Common myeloid progenitor, CD34-positive (primary cell): ENCODE measurements around the gene THOP1.

Source experiments
- CTCF ChIA-PET: fragments of 350-600 bp; sonication (Branson Sonifier 250); formaldehyde crosslinking; loops from one replicate; lab custom pipeline; 2021; ENCODE audit warnings: antibody characterized with exemption; lab: Charles Lee
- POLR2A ChIA-PET: fragments of 350-600 bp; sonication (Branson Sonifier 250); formaldehyde crosslinking; loops from one replicate; lab custom pipeline; 2021; ENCODE audit warnings: antibody characterized with exemption; lab: Charles Lee
- DNase-seq, 3 donors: peaks; one replicate each; pipeline versions ENCODE4 v3.0.0 to v3.0.0-alpha.2; 2013
- H3K27ac ChIP-seq, 2 experiments: 1 replicate in 1 of 2; 2 replicates in 1 of 2; pipeline ENCODE4 v1.7.0; 2013; ENCODE audit warnings: inconsistent platforms in 2 of 2, low read length in 2 of 2, mild to moderate bottlenecking in 2 of 2, low read depth in 1 of 2, moderate library complexity in 1 of 2; ENCODE audit not compliant: severe bottlenecking in 2 of 2, insufficient read depth in 1 of 2, poor library complexity in 1 of 2
- H3K27me3 ChIP-seq, 5 experiments: replicated peaks in 2 of 5; 1 replicate in 3 of 5; 2 replicates in 2 of 5; pipeline versions ENCODE4 v1.6.1 to v1.7.0; 2013; ENCODE audit warnings: low read length in 4 of 5, mild to moderate bottlenecking in 2 of 5, moderate library complexity in 2 of 5, inconsistent platforms in 1 of 5; ENCODE audit not compliant: insufficient read depth in 5 of 5, control insufficient read depth in 4 of 5
- H3K36me3 ChIP-seq, 4 experiments: 1 replicate in 2 of 4; 2 replicates in 2 of 4; pipeline versions ENCODE4 v1.6.1 to v1.7.0; 2013; ENCODE audit warnings: low read length in 3 of 4, control low read depth in 1 of 4, mild to moderate bottlenecking in 1 of 4; ENCODE audit not compliant: control insufficient read depth in 4 of 4, insufficient read depth in 4 of 4
- H3K4me1 ChIP-seq, 4 experiments: 1 replicate in 3 of 4; 2 replicates in 1 of 4; pipeline versions ENCODE4 v1.6.1 to v1.7.1; 2013; ENCODE audit warnings: low read length in 3 of 4, mild to moderate bottlenecking in 3 of 4, control low read depth in 1 of 4, inconsistent platforms in 1 of 4, moderate library complexity in 1 of 4; ENCODE audit not compliant: control insufficient read depth in 4 of 4, insufficient read depth in 4 of 4; ENCODE audit errors: control extremely low read depth in 1 of 4
- H3K4me3 ChIP-seq, 7 experiments: 1 replicate in 4 of 7; 2 replicates in 3 of 7; pipeline versions ENCODE4 v1.5.1 to v1.7.0; 2013; ENCODE audit warnings: mild to moderate bottlenecking in 7 of 7, low read length in 6 of 7, moderate library complexity in 6 of 7, inconsistent platforms in 2 of 7, low read depth in 2 of 7, control low read depth in 1 of 7; ENCODE audit not compliant: insufficient read depth in 4 of 7, control insufficient read depth in 1 of 7; ENCODE audit errors: extremely low read depth in 1 of 7
- H3K9me3 ChIP-seq, 5 experiments: 1 replicate in 4 of 5; 2 replicates in 1 of 5; pipeline versions ENCODE4 v1.6.1 to v1.7.1; 2013; ENCODE audit warnings: low read length in 4 of 5, mild to moderate bottlenecking in 2 of 5, inconsistent platforms in 1 of 5, low read depth in 1 of 5, moderate library complexity in 1 of 5; ENCODE audit not compliant: control insufficient read depth in 4 of 5, insufficient read depth in 2 of 5; ENCODE audit errors: control extremely low read depth in 1 of 5
- WGBS: methylation state at CpG from one replicate; pipeline ENCODE4 v1.1.5; 2013; ENCODE audit not compliant: insufficient coverage; 5-methylcytosine and 5-hydroxymethylcytosine counted together

THOP1 gene

GRCh38 chr19:2824129-2824528, 38.8 kb downstream of the THOP1 start:
- 93% methylated on average over 6 of the region's 8 CpGs for whole genome bisulfite sequencing
- Histone ChIP-seq H3K27me3 (no peaks in the 10 kb centered on the region), H3K4me1 (peaks cover 0 to 8% (median 4%) of the 10 kb centered on the region in 4 experiments), H3K36me3 (peaks cover 10 to 52% (median 35%) of the 10 kb centered on the region in 4 experiments), H3K4me3 (no peak overlapping the region), H3K9me3 (peaks cover 7 to 35% (median 27%) of the 10 kb centered on the region in 5 experiments), H3K27ac (no peak overlapping the region)
- ChIA-PET CTCF (interaction anchor here (1.0 to 2.8 kb wide), 3 partner anchors 11 to 126 kb away, joined by 3 to 12 read pairs (median 4); no protein-coding TSS in a partner anchor), POLR2A (no interaction called here)
- no peak for DNase-seq

GRCh38 chr19:2827022-2827421, 41.7 kb downstream of the THOP1 start:
- ChIA-PET CTCF (no interaction called here), POLR2A (no interaction called here)
- Histone ChIP-seq H3K27ac (no peak overlapping the region), H3K4me1 (no peaks in the 10 kb centered on the region), H3K27me3 (no peaks in the 10 kb centered on the region), H3K36me3 (peaks cover 10 to 59% (median 37%) of the 10 kb centered on the region in 4 experiments), H3K9me3 (peaks cover 7 to 54% (median 43%) of the 10 kb centered on the region in 5 experiments), H3K4me3 (no peak overlapping the region)
- no peak for DNase-seq
- 100% methylated on average over 1 of the region's 2 CpGs for WGBS

GRCh38 chr19:2827840-2828489, 42.7 kb downstream of the THOP1 start:
- ChIA-PET POLR2A (no interaction called here), CTCF (interaction anchor here (1.1 kb wide), 1 partner anchor 10 kb away, joined by 3 read pairs; no protein-coding TSS in a partner anchor)
- 96% methylated on average over 13 of the region's 13 CpGs for WGBS
- Histone ChIP-seq H3K4me1 (no peaks in the 10 kb centered on the region), H3K27ac (no peak overlapping the region), H3K4me3 (no peak overlapping the region), H3K27me3 (no peaks in the 10 kb centered on the region), H3K9me3 (peaks cover 7 to 64% (median 50%) of the 10 kb centered on the region in 5 experiments), H3K36me3 (peaks cover 11 to 67% (median 38%) of the 10 kb centered on the region in 4 experiments)
- DNase-seq = no peak

- Histone ChIP-seq H3K27ac (no peak overlapping the region), H3K9me3 (peaks cover 0 to 80% (median 59%) of the 10 kb centered on the region in 5 experiments), H3K36me3 (peaks cover 4 to 54% (median 30%) of the 10 kb centered on the region in 4 experiments), H3K4me1 (no peaks in the 10 kb centered on the region), H3K27me3 (no peaks in the 10 kb centered on the region), H3K4me3 (no peak overlapping the region)
- ChIA-PET POLR2A (no interaction called here), CTCF (interaction anchor here (1.5 to 3.2 kb wide), 4 partner anchors 10 to 35 kb away, joined by 4 to 12 read pairs (median 6); partner anchors contain the start of gene ZNF554)
- DNase-seq = no peak
- 96% methylated on average over 18 of the region's 19 CpGs for WGBS
Measured at GRCh38 chr19:2834294-2834871, 49.1 kb downstream of the THOP1 start.

GRCh38 chr19:2837430-2837829, 52.1 kb downstream of the THOP1 start:
- ChIA-PET CTCF (interaction anchor here (0.6 to 1.6 kb wide), 5 partner anchors 9 to 18 kb away, joined by 3 to 6 read pairs (median 3); partner anchors contain the start of gene ZNF554), POLR2A (no interaction called here)
- Histone ChIP-seq H3K4me3 (no peak overlapping the region), H3K36me3 (peaks cover 2 to 43% (median 26%) of the 10 kb centered on the region in 4 experiments), H3K4me1 (peaks cover 4 to 12% (median 11%) of the 10 kb centered on the region in 4 experiments), H3K27ac (no peak overlapping the region), H3K9me3 (peaks cover 0 to 58% (median 47%) of the 10 kb centered on the region in 5 experiments), H3K27me3 (no peaks in the 10 kb centered on the region)
- no peak for DNase-seq
- 100% methylated on average over 1 of the region's 4 CpGs for WGBS

GRCh38 chr19:2840794-2841791, 55.8 kb downstream of the THOP1 start, which contains the start of gene ZNF555:
Gene ZNF555, plus strand, starts transcription at chr19:2841475. Its CDS starts 98 bp downstream, at chr19:2841573.
- peaks cover 1 to 35% (median 28%) of the 10 kb centered on the region in 5 experiments for H3K9me3 ChIP-seq
- CTCF ChIA-PET = interaction anchor here (0.7 to 1.8 kb wide), 4 partner anchors 21 to 193 kb away, joined by 3 to 5 read pairs (median 3); partner anchors contain the start of gene ZNF554
- H3K27ac ChIP-seq = peak within 1 kb of the TSS; percentile 58 to 88
- DNase-seq = peak; percentile 99 to 100 (median 99)
- peaks cover 2 to 27% (median 9%) of the 10 kb centered on the region in 4 experiments for H3K36me3 ChIP-seq
- no peaks in the 10 kb centered on the region for H3K27me3 ChIP-seq
- POLR2A ChIA-PET = interaction anchor here (0.7 to 1.9 kb wide), 7 partner anchors 13 to 301 kb away, joined by 3 to 8 read pairs (median 3); partner anchors contain the start of gene ZNF57
- WGBS = under 1% methylated on average over 102 of the region's 106 CpGs
- H3K4me1 ChIP-seq = peaks cover 5 to 15% (median 15%) of the 10 kb centered on the region in 4 experiments
- peak within 1 kb of the TSS; percentile 58 to 88 (median 81) for H3K4me3 ChIP-seq
